Esophagus squamous epithelium (tissue), 5 donors: ENCODE results near the gene CFAP157. TPM values are rescaled to one million over a fixed set of nuclear protein-coding genes. Genes with fewer than 3 reads are reported as not detected.

Source experiments
- DNase-seq: peaks from one replicate; lab custom pipeline; 2025; lab: John Stamatoyannopoulos, UW
- H3K27ac ChIP-seq, 4 donors: fragments of 200-600 bp; sonication (generic); one replicate each; pipeline ENCODE4 v1.5.1; 2016 to 2019; ENCODE audit warnings: mild to moderate bottlenecking in 1 of 4
- H3K27me3 ChIP-seq, 4 donors: fragments of 200-600 bp; sonication (generic); 1 replicate in 3 of 4; 2 replicates in 1 of 4; pipeline versions ENCODE4 v1.5.1 to v1.6.0; 2017 to 2021; ENCODE audit warnings: antibody characterized with exemption in 1 of 4
- H3K36me3 ChIP-seq, 3 donors: fragments of 200-600 bp; sonication (generic); one replicate each; pipeline ENCODE4 v1.5.1; 2016 to 2019
- H3K4me1 ChIP-seq, 3 donors: fragments of 200-600 bp; sonication (generic); one replicate each; pipeline ENCODE4 v1.5.1; 2017 to 2019
- H3K4me3 ChIP-seq, 4 donors: fragments of 200-600 bp; sonication (generic); 1 replicate in 3 of 4; 2 replicates in 1 of 4; pipeline ENCODE4 v1.5.1; 2016 to 2019; ENCODE audit warnings: mild to moderate bottlenecking in 2 of 4, moderate library complexity in 1 of 4
- H3K9me3 ChIP-seq, 3 donors: fragments of 200-600 bp; sonication (generic); one replicate each; pipeline ENCODE4 v1.5.1; 2016 to 2019
- CTCF ChIP-seq, 6 experiments: fragments of 450-650 bp in 4 of 6; fragments of 200-600 bp in 2 of 6; sonication (generic) in 2 of 6; IDR thresholded peaks; one replicate each; pipeline ENCODE4 v1.5.1; 2016 to 2019; ENCODE audit warnings: antibody characterized with exemption in 6 of 6, mild to moderate bottlenecking in 4 of 6, moderate library complexity in 4 of 6
- POLR2A ChIP-seq, 4 donors: fragments of 450-650 bp; IDR thresholded peaks; one replicate each; pipeline ENCODE4 v1.6.1; 2017; ENCODE audit warnings: antibody characterized with exemption in 4 of 4, mild to moderate bottlenecking in 4 of 4, moderate library complexity in 3 of 4
- WGBS, 2 donors: methylation state at CpG; one replicate each; pipeline ENCODE4 v1.1.5; 2018; 5-methylcytosine and 5-hydroxymethylcytosine counted together
- intact Hi-C: fragments of 100-400 bp; cut with DNase I; formaldehyde crosslinking; loops from one replicate; pipeline ENCODE4 v1.15.0; 2022
- total RNA-seq, 4 donors: library from RNA; depleted of rRNA; stranded (reverse); fragments of >200 nt; gene quantifications; one replicate each; pipeline ENCODE4 v1.1.0, GENCODE V29; 2016
- donor health status: DM: yes; HTN: yes; CAD: no.

CFAP157 gene
- total RNA-seq, 4 donors from 2014 or later: 0.19 TPM; not detected in 3

- Histone ChIP-seq H3K27me3 (no peaks in the 10 kb centered on the region), H3K4me1 (no peaks in the 10 kb centered on the region), H3K36me3 (peaks cover 3 to 91% (median 13%) of the 10 kb centered on the region in 3 donors), H3K9me3 (no peaks in the 10 kb centered on the region), H3K4me3 (no peak overlapping the region), H3K27ac (no peak overlapping the region)
- no peak for DNase-seq
- TF ChIP-seq POLR2A (IDR thresholded peaks at IDR 0.05): no peak
- no peak for TF ChIP-seq CTCF (IDR thresholded peaks at IDR 0.05)
- intact Hi-C loops: no loop called here
- 73 to 84% methylated on average over 10 to 11 of the region's 12 CpGs for WGBS, 2 donors
Observed at GRCh38 chr9:127676638-127677037, 30.1 kb upstream of the CFAP157 start.

GRCh38 chr9:127679506-127679905, 27.3 kb upstream of the CFAP157 start:
- H3K9me3 ChIP-seq: no peaks in the 10 kb centered on the region
- intact Hi-C loops: no loop called here
- no peak for DNase-seq
- no peaks in the 10 kb centered on the region for H3K27me3 ChIP-seq
- H3K36me3 ChIP-seq: peaks cover 3 to 93% (median 4%) of the 10 kb centered on the region in 3 donors
- no peak overlapping the region for H3K27ac ChIP-seq
- TF ChIP-seq POLR2A (IDR thresholded peaks at IDR 0.05) (no peak), CTCF (IDR thresholded peaks at IDR 0.05) (no peak)
- no peak overlapping the region for H3K4me3 ChIP-seq
- H3K4me1 ChIP-seq: no peaks in the 10 kb centered on the region
- 66 to 73% methylated on average over 2 of the region's 2 CpGs for WGBS, 2 donors

GRCh38 chr9:127680226-127680625, 26.6 kb upstream of the CFAP157 start:
- peaks cover 3 to 89% (median 4%) of the 10 kb centered on the region in 3 donors for H3K36me3 ChIP-seq
- intact Hi-C loops: no loop called here

GRCh38 chr9:127680846-127681245, 25.9 kb upstream of the CFAP157 start:
- intact Hi-C loops: no loop called here
- 86 to 91% methylated on average over 9 of the region's 9 CpGs for WGBS, 2 donors
- Histone ChIP-seq H3K4me3 (no peak overlapping the region), H3K27me3 (no peaks in the 10 kb centered on the region), H3K9me3 (no peaks in the 10 kb centered on the region), H3K4me1 (no peaks in the 10 kb centered on the region), H3K36me3 (peaks cover 3 to 83% (median 4%) of the 10 kb centered on the region in 3 donors), H3K27ac (no peak overlapping the region)
- TF ChIP-seq CTCF (IDR thresholded peaks at IDR 0.05) (no peak), POLR2A (IDR thresholded peaks at IDR 0.05) (no peak)
- no peak for DNase-seq

More at GRCh38 chr9:127680226-127680625, 26.6 kb upstream of the CFAP157 start:
- Histone ChIP-seq H3K9me3 (no peaks in the 10 kb centered on the region), H3K27ac (no peak overlapping the region), H3K27me3 (no peaks in the 10 kb centered on the region), H3K4me3 (no peak overlapping the region), H3K4me1 (no peaks in the 10 kb centered on the region)
- whole genome bisulfite sequencing, 2 donors: 86 to 92% methylated on average over 10 to 11 of the region's 11 CpGs
- no peak for DNase-seq
- no peak for TF ChIP-seq POLR2A (IDR thresholded peaks at IDR 0.05)
- TF ChIP-seq CTCF (IDR thresholded peaks at IDR 0.05): no peak

- 90 to 94% methylated on average over 8 to 22 of the region's 23 CpGs for WGBS, 2 donors
- Histone ChIP-seq H3K36me3 (peaks cover 0 to 74% (median 3%) of the 10 kb centered on the region in 3 donors), H3K4me3 (no peak overlapping the region), H3K27me3 (no peaks in the 10 kb centered on the region), H3K27ac (no peak overlapping the region), H3K9me3 (no peaks in the 10 kb centered on the region), H3K4me1 (no peaks in the 10 kb centered on the region)
- TF ChIP-seq POLR2A (IDR thresholded peaks at IDR 0.05) (no peak), CTCF (IDR thresholded peaks at IDR 0.05) (no peak)
- no peak for DNase-seq
- intact Hi-C loops: no loop called here
Observed at GRCh38 chr9:127682351-127683136, 24.2 kb upstream of the CFAP157 start.
